Rectal smooth muscle tissue (tissue), 1 donor: ENCODE measurements around the gene OR5B3.
"Not testable (repeated sequence)": the region's sequence is repeated elsewhere in the genome, so short reads cannot be mapped to it uniquely, and the experiment has no call there.

Experiments
- H3K27ac ChIP-seq: one replicate; pipeline ENCODE4 v1.7.0; 2013; ENCODE audit warnings: low read depth, low read length, inconsistent platforms
- H3K27me3 ChIP-seq: one replicate; pipeline ENCODE4 v1.7.0; 2013; ENCODE audit warnings: low read length; ENCODE audit not compliant: control insufficient read depth, insufficient read depth
- H3K36me3 ChIP-seq: one replicate; pipeline ENCODE4 v1.7.0; 2013; ENCODE audit warnings: low read length; ENCODE audit not compliant: control insufficient read depth, insufficient read depth
- H3K4me1 ChIP-seq: one replicate; pipeline ENCODE4 v1.7.0; 2013; ENCODE audit warnings: low read length; ENCODE audit not compliant: control insufficient read depth, insufficient read depth
- H3K4me3 ChIP-seq: one replicate; pipeline ENCODE4 v1.7.0; 2013; ENCODE audit warnings: low read length
- H3K9ac ChIP-seq: one replicate; pipeline ENCODE4 v1.7.0; 2013; ENCODE audit warnings: low read length

OR5B3 gene

DNA sequence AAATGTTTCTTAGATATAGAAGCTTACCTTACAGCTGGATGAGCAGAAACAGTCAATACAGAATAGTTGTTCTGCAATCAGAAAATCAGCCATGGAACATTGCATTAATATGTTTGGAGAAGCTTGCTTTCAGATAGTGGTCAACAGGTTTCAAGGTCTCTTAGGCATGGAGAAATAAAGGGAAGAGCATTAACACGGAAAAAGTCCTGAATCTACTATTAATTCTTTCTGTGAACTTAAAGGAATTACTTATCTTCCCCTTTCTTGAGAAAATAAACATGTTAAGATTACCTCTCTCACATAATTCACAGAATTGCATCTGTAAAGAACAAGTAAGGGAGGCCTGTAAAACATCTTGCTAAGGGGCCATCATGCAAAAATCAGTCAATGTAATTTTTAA is at the start of gene OR5B3:
Gene OR5B3 (minus strand): TSS at position 101 of the 400 bp plus-strand sequence. CDS start 3,465 bp downstream, outside the sequence.
- H3K4me1 ChIP-seq, result no peaks in the 10 kb centered on the region

DNA sequence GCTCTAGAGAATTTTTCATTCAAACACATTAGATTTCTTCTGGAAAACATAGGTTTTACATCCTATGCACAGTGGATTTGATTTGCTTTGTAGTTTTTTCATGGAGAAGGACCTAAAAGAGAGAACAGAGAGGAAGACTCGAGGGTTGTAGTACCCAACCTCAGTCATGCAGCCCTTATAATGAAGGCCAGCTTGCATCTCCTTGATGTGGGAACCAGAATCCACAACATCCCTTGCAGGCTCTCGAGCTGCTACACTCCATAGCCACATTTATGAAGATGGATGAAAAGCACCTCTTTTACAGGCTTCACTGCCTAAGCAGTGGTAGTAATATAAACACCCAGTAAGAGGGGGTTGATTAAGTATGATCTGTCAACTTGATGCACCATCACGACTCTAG is 44.9 kb upstream of the OR5B3 start:
- H3K36me3 ChIP-seq, result no peaks in the 10 kb centered on the region
- no peak overlapping the region for H3K27ac ChIP-seq
- H3K4me1 ChIP-seq, result no peaks in the 10 kb centered on the region
- no peaks in the 10 kb centered on the region for H3K27me3 ChIP-seq
- H3K9ac ChIP-seq, result no peak overlapping the region
- no peak overlapping the region for H3K4me3 ChIP-seq

More for the DNA sequence above, at the start of gene OR5B3:
- Histone ChIP-seq H3K27ac (no peak within 1 kb of the TSS), H3K27me3 (no peaks in the 10 kb centered on the region), H3K36me3 (no peaks in the 10 kb centered on the region), H3K4me3 (no peak within 1 kb of the TSS), H3K9ac (no peak within 1 kb of the TSS)

DNA sequence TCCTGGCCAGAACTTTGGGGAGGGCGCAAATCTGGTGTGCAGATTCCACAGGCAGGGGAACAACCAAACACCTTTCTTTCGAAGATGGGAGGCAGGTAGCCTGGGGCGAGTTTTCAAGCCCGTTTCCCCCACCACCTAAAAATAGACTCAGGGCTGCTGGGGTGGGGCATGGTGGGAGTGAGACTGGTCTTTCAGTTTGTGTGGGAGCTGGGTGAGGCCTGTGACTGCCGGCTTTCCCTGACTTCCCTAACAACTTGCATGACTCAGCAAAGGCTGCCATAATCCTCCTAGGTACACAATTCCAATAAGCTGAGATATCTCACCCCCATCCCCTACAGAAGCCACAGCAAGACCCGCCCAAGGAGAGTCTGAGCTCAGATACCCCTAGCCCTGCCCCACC is 39.6 kb upstream of the OR5B3 start:
- no peaks in the 10 kb centered on the region for H3K27me3 ChIP-seq

DNA sequence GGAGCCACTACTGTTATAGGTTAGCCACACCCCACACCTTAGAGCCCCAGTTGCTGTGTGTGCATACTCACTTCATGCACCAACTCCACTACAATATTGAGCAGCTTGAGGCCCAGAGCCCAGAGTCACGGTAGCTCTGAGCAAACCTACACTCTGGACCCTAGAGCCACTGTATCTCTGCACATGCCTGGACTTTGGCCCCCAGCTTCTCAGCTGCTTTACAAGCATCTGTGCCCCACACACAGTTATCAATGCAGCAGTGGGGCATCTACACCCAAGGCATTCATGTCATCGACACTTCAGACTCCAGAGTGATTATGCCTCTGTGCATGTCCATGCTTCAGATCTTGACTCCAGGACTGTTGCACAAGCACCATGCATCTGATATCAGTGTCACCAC is 37.6 kb upstream of the OR5B3 start:
- H3K4me3 ChIP-seq, result no peak overlapping the region
- H3K9ac ChIP-seq, result no peak overlapping the region
- no peak overlapping the region for H3K27ac ChIP-seq
- no peaks in the 10 kb centered on the region for H3K36me3 ChIP-seq
- no peaks in the 10 kb centered on the region for H3K27me3 ChIP-seq
- H3K4me1 ChIP-seq, result no peaks in the 10 kb centered on the region

More for the DNA sequence above, 39.6 kb upstream of the OR5B3 start:
- no peak overlapping the region for H3K27ac ChIP-seq
- H3K4me3 ChIP-seq, result no peak overlapping the region
- no peaks in the 10 kb centered on the region for H3K36me3 ChIP-seq
- no peaks in the 10 kb centered on the region for H3K4me1 ChIP-seq
- no peak overlapping the region for H3K9ac ChIP-seq

DNA sequence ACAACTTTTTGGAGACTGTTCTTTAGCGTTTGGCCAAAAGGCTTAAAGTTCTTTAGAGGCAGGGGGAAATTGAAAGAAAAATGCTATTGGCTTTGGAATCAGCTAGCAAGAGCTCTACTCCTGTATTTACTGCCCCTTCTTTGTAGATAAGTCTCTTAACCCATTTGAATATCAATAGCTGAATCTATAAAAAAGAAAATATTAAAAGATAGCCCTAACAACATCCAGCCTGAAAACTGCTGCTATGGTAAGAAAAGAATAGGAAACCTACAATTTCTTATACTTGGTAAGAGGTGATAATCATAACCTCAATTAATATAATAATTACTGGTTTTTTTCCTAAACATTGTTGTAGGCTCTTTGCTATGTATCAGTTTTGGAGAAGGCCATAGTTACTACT is 35.5 kb upstream of the OR5B3 start, which contains the start of gene OR5B12:
Gene OR5B12 (minus strand): TSS at position 101 of the 400 bp plus-strand sequence. CDS start 2,085 bp downstream, outside the sequence.
- Histone ChIP-seq H3K9ac (no peak within 1 kb of the TSS), H3K27me3 (no peaks in the 10 kb centered on the region), H3K4me3 (no peak within 1 kb of the TSS), H3K36me3 (no peaks in the 10 kb centered on the region), H3K4me1 (no peaks in the 10 kb centered on the region), H3K27ac (no peak within 1 kb of the TSS)

DNA sequence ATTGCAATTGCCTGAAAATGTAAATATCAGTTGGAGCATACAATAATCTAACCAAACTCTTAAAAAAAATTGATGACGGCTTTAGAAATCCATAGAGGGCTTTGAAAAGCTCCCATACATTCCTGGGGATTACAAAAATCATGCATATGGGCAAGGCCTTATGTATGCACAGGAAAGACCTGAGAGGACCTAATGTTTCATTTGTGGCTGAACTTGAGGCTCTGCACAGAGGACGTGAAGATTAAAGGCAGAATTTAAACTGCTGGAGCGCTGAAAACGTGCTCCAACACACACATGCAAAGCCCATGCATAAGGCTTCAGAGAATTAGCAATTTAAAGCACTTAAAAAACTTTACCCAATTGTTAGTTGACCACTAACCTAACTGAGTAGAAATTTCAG is 31.8 kb upstream of the OR5B3 start:
- no peaks in the 10 kb centered on the region for H3K36me3 ChIP-seq
- no peak overlapping the region for H3K27ac ChIP-seq
- H3K4me1 ChIP-seq, result no peaks in the 10 kb centered on the region
- H3K9ac ChIP-seq, result no peak overlapping the region
- H3K27me3 ChIP-seq, result no peaks in the 10 kb centered on the region
- H3K4me3 ChIP-seq, result no peak overlapping the region

DNA sequence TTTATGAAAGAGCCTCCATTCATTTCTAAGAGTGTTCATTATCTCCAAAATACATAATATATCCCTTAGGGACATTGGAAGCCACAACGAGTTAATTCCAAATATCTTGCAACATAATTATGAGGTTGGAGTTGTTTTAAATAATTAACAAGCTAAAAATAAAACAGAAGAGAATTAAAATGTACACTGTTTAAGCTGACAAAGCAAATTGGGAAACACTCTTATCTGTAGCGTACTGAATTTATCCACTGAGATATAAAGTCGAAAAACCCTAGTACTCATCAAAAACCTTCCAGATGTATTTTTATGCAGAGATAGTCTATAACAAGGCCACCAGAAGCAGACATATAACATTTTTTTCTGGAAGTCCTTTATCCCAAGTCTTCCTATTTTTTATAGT is 27.5 kb upstream of the OR5B3 start:
- no peak overlapping the region for H3K27ac ChIP-seq
- H3K4me3 ChIP-seq, result no peak overlapping the region
- H3K9ac ChIP-seq, result no peak overlapping the region
- no peaks in the 10 kb centered on the region for H3K27me3 ChIP-seq
- no peaks in the 10 kb centered on the region for H3K4me1 ChIP-seq
- no peaks in the 10 kb centered on the region for H3K36me3 ChIP-seq

DNA sequence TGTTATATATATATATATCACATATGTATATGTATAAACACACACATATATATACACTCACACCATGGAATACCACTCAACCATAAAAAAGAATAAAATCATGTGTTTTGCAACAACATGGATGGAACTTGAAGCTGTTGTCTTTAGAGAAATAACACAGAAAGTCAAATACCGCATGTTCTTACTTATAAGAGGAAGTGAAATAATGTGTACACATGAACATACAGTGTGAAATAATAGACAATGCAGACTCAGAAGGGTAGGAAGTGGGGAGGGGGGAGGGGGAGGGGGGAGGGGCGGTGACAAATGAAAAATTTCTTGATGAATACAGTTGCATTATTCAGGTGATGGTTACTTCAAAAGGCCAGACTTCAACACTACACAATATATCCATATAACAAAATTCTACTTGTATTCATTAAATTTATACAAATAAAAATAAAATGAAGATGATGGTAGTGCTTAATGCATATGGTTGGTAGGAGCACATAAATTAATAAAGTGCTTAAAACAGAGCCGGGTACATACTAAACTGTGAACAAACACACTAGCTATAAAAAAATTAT is 27.0 kb upstream of the OR5B3 start:
- Histone ChIP-seq H3K36me3 (no peaks in the 10 kb centered on the region), H3K27me3 (no peaks in the 10 kb centered on the region), H3K4me1 (no peaks in the 10 kb centered on the region), H3K27ac (no peak overlapping the region), H3K4me3 (no peak overlapping the region), H3K9ac (no peak overlapping the region)

DNA sequence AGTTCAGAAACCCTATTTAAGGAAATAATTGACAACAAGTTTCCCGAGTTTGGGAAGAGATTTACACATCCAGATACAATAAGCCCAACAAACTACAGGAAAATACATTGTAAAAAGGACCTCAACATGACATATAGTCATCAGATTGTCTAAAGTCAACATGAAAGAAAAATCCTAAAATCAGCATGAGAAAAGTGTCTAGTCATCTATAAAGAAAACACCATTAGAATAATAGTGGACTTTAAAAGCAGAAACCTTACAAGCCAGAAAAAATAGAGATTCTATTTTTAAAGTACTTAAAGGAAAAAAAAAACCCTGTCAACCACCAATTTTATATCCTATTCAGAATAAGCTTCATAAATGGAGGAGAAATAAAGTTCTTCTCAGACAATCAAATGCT is 22.6 kb upstream of the OR5B3 start:
- Histone ChIP-seq H3K36me3 (no peaks in the 10 kb centered on the region), H3K9ac (no peak overlapping the region), H3K27me3 (no peaks in the 10 kb centered on the region), H3K27ac (no peak overlapping the region), H3K4me3 (no peak overlapping the region), H3K4me1 (no peaks in the 10 kb centered on the region)

DNA sequence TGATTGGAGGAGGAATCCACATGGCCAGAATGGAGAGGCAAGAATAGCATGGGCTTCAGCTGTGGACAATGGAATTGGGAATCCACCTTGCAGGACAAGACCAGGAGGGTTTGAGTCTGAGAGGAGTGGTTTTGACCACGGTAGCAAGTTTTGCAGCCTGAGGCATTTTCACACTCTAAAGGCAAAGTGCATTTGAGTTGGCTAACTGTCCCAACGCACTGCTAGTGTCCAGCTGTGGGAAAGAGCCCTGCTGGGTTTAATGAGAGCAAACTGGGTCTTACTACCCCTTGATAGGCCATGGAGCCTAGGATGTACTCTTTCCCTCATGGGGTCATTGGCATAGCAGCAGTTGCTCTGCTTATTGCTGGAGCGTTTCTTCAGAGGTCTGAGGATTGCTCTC is 21.3 kb upstream of the OR5B3 start, which contains the start of gene OR5B2:
Gene OR5B2 (minus strand): TSS at position 101 of the 400 bp plus-strand sequence. CDS start 4,860 bp downstream, outside the sequence.
- Histone ChIP-seq H3K9ac (no peak within 1 kb of the TSS), H3K36me3 (no peaks in the 10 kb centered on the region), H3K4me1 (no peaks in the 10 kb centered on the region), H3K27ac (no peak within 1 kb of the TSS), H3K27me3 (no peaks in the 10 kb centered on the region), H3K4me3 (no peak within 1 kb of the TSS)

DNA sequence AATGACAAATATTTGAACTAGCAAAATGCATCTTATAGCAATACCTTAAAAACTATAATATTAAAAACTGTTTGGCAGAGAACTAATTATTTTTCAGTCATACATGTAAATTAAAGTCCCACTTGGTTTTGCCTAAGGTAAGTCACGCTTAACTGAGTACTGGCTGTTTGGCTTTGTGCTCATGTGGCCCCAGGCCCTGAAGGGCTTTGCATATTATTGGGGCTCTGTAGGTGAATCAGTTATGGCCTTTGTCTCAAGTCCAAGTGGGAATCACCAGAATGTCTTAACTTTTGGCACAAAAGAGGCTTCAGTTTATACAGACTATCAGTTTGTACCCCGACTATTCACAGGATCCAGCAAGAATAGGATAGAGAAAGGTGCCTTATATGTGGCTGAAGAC is 7.1 kb downstream of the OR5B3 start:
- not testable (repeated sequence) for H3K27ac ChIP-seq, H3K9ac ChIP-seq, H3K36me3 ChIP-seq, H3K27me3 ChIP-seq, H3K4me3 ChIP-seq, H3K4me1 ChIP-seq

DNA sequence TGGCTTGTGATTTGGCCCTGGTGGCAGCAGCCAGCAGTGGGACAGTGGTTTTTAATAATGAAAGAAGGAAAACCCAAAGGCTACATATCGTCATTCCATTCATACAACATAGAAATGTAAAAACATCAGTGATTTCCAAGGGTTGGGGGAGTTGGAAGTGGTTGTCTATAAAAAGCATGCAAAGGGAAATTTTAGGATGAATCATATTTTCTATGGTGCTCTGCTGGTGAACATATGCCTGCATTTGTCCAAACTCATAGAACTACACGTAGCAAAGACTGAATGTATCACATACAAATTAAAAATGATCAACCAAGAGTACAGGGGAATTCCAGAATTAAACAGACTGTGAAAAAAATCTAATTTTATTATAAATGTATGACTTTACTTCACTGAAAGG is 11.1 kb downstream of the OR5B3 start:
- H3K9ac ChIP-seq, result no peak overlapping the region
- H3K4me1 ChIP-seq, result no peaks in the 10 kb centered on the region
- H3K4me3 ChIP-seq, result no peak overlapping the region
- H3K27me3 ChIP-seq, result no peaks in the 10 kb centered on the region
- no peak overlapping the region for H3K27ac ChIP-seq
- H3K36me3 ChIP-seq, result no peaks in the 10 kb centered on the region

DNA sequence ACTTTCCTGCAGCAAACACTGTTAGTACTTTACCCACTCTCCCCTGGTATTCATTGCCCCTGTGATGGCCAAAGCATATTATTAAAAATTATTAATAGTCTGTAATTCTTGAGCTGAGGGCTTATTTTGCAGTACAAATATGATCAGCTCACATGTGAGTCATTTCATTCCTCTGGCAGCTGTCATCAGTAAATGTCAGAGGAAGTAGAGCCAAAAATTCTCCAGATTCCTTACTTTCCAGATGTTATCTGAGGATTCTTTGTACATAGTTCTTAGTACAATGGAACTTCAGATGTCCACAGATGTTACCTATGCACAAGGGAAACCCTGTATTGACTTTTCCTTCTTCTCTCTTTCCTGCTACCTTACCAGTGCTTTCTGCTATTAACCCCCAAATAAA is 12.5 kb downstream of the OR5B3 start:
- no peaks in the 10 kb centered on the region for H3K27me3 ChIP-seq
- no peak overlapping the region for H3K9ac ChIP-seq
- no peaks in the 10 kb centered on the region for H3K4me1 ChIP-seq
- H3K36me3 ChIP-seq, result no peaks in the 10 kb centered on the region
- no peak overlapping the region for H3K4me3 ChIP-seq
- no peak overlapping the region for H3K27ac ChIP-seq
